NCI-H187 treated with DMSO at 0.1 percent for 48 hours (cell line): ENCODE results near the gene DNAJB7.
A peak's percentile ranks its signal among the peaks of the same experiment; 100 is the strongest.
"Not testable (repeated sequence)": the region's sequence is repeated elsewhere in the genome, so short reads cannot be mapped to it uniquely, and the experiment has no call there.

Source experiments
- DNase-seq: peaks from one replicate; lab custom pipeline; 2025; lab: John Stamatoyannopoulos, UW

DNAJB7 gene

DNA sequence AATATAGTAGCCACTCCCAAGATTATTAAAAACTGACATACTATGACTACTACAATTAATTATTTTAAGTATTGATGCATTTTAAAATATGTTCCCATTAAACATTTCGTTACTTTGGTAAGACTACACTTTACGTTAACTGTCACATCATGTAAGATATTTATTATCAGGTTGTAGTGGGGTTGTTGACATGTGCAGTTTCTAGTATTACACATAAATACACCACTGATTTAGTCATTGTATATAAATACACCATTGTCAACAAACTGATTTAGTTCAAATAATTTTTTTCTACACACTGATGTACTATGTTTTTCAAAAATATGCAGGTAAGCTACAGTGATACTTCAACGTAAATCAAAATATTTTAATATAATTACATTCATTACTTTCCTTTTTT lies 17.0 kb downstream of the DNAJB7 start:
- DNase-seq = no peak

DNA sequence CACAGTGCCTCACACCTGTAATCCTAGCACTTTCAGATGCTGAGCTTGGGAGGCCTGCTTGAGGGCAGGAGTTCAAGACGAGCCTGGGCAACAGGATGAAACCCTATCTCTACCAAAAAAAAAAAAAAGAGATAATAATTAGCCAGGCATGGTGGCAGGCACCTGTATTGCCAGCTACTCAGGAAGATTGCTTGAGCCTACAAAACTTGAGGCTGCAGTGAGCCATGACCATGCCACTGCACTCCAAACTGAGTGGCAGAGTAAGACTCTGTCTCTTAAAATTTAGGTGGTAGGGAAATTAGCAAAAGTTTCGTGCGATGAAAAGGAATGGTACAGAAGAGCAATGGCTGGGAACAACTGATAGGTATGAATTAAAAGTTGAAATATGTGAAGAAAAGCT lies 23.4 kb downstream of the DNAJB7 start:
- DNase-seq = no peak

DNA sequence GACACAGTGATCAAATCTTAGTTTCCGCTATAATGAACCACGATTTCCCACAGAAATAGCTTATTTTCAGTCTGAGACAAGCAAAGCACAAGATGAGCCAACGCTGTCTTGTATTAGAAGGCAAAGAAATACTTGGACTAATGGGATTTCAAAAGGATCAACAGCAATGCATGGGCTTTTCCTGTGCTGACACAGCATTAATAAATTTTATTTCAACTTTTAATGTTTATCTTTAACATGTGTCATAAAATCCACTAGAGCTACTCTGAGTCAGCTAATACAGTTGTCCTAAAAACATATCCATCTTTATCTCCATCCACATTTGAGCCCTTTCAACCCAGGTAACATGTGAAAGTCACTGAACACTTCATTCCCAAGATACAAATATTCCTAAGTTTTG lies 27.3 kb downstream of the DNAJB7 start:
- no peak for DNase-seq

DNA sequence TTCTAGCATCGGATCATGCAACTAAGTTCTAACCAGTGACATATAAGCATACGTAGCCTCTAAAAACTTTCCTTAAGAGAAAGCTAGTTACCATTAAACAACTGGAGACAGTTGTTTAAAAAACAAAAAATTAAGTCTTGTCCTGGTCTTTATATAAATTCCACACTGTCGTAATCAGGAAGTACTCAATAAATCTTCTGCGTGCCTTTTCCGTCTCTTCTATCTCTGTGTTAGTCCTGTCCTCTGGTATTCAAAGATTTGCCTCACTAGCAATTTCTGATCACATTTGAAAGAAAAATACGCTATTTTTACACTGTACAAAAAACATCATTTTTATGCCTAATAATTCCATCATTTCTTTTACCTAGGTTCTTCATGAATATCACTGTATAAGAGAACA lies 32.8 kb downstream of the DNAJB7 start:
- DNase-seq = no peak

DNA sequence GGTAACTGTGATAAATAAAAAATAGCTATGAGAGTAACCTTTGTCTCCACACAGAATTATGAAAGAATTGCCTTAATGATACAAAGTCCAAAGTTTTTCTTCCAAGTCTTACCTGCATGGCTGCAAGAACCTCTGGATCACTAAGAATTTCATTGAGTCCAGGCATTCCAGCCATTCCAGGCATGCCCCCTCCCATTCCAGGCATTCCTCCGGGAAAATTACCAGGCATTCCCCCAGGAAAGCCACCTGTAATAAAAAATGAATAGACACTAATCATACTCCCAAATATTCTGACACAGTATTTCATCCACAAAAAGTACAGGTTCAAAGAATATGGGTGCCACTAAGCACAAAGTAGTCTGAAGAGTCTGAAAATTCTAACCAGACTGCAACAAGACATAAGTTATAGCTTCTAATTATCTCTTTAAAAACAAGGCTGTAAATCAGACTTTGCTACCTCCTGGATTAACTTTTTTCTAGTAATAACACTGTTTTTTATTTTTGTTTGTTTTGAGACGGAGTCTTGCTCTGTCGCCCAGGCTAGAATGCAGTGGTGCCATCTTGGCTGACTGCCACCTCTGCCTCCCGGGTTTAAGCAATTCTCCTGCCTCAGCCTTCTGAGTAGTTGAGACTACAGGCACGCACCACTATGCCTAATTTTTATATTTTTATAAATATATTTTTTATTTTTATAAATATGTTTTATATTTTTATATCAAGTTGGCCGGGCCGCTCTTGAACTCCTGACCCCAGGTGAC lies 34.8 kb downstream of the DNAJB7 start:
- DNase-seq = no peak

DNA sequence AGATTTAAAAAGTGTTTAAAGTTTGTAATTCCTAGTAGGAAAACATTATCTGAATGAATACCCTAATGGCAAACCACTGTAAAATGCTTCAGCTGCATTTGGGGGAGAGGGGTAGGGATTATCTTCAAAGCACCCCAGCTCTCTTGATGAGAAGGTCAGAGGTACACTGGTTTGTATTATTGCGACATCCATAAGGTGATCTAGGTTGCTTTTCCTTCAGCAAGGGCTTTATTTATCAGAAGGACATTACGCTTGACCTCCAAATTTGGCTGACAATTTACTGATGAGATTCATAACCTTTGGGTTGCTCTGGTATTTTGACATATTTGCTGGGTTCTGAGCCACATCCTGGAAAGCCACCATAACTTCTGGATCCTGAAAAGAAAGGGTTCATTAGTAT lies 35.6 kb downstream of the DNAJB7 start:
- not testable (repeated sequence) for DNase-seq

DNA sequence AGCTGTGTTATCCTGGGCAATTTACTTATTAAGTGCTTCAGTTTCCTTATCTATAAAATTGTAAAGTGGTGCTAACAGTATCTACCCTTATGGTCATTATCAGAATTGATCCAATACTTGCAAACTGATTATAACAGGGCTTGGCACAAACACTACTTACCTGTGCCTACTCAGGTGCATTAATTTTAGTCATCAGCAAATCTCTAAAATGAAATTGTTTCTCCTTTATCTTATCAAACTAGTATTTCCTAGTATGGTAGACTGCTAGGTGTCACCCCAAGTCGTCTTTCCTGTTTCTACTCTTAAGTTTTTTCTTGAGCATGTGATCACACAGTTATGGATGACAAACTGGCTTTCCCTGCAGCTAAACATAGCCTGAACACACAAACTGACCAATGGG lies 38.5 kb downstream of the DNAJB7 start:
- DNase-seq = no peak

DNA sequence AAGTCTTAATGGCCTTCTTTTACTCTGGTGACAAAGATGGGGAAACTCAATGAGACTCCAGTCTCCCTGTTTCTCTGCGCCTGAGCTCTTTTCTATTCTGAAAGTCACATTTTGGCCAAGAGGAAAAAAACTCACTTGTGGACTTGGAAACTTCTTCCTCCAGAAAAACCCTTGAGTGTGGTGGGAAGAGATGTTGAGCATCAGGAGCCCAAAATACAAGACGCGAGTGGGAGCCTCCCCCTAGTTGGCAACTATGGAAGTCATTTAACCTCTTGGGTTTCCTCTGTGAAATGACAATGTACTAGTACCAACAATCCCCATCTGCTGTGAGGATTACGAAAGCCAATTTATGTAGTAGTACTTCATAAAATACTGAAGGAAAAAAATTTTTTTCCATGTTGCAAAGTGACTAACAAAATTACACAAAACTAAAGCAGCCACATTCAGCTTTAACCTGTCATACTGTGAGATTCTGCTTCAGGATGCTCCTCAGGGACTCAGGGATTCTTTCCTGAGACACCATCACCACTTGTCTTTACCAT lies 42.2 kb downstream of the DNAJB7 start:
- DNase-seq = no peak

DNA sequence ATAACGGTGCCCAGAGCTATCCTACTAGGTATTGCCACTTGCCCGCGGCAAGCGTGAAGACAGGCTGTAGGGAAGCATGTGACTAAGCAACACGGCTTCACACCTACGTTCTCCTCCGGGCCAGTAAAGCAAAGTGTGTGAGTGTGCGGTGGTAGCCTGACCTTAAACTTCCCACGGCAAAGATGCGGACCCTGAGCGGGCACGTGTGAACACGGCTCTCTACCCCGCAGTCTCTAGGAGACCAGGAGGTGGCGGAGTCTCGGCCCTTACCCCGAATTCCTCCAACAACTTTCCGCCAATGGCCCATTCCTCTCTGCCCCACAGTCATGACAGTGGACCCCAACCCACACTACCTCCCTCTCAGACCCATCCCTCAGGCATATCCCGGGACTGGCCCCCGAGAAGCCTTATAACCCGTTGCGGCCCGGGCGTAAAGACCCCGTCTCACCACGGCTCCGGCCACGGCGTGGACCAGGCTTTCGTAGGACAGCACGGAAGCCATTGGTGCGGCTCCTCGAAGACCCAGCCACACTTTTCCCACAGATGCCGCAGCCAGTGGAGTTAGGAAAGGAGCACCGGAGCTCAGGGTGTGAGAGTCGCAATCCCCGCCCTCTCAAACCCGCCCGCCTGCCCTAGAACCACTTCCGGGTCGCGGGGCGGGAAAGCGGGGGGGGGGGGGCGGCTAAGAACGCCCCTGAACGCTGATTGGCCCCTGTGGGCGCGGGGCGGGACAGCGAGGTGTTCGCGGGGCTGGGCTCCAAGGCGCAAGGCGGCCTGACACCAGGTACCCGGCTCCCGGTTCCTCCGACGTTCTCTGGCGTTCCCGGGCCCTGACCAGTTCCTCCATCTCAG lies 42.9 kb downstream of the DNAJB7 start, which contains the start of gene SLC25A17:
TSS of gene SLC25A17 (minus strand) at position 600 of the 852 bp plus-strand sequence. CDS start at position 502, 98 bp downstream.
- peak; percentile 5 for DNase-seq

DNA sequence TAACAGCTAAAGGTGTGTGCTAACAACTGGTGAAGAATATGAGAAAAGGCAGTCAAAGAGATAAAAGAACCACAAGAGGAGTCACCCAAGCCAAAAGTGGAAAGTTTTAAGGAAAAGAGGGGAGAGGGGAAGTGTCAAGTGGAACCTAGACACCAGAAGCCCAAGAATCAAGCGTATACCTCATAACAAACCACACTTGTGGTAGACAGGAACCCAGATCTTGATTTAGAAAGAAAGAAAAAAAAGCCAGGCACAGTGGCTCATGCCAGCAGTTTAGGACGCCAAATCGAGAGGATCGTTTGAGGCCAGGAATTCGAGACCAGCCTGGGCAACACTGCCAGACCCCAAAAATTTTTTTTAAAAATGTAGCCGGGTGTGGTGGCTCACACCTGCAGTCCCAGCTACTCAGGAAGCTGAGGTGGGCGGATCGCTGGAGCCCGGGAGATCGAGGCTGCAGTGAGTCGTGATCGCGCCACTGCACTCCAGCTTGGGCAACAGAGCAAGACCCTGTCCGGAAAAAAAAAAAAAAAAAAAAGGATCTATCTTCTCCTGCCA lies 43.6 kb downstream of the DNAJB7 start:
- DNase-seq = no peak

DNA sequence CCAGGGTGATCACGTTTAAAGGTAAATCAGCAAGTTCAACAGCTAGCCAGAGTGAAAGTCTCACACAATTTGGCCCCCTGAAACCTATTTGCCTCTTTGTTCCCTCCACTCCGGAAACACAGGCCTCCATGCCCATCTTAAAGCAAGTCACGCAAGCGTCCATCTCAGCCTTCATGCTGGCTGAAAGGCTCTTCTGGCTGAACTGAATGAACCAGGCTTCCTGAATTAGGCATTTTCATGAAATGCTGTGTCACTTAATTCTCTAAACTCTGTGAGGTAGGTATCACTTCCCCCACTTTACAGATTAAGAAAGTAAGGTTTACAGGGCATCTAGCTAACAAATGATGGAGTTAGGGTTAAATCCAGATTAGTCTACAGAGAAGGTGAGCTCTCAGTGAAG lies 44.2 kb downstream of the DNAJB7 start:
- no peak for DNase-seq

DNA sequence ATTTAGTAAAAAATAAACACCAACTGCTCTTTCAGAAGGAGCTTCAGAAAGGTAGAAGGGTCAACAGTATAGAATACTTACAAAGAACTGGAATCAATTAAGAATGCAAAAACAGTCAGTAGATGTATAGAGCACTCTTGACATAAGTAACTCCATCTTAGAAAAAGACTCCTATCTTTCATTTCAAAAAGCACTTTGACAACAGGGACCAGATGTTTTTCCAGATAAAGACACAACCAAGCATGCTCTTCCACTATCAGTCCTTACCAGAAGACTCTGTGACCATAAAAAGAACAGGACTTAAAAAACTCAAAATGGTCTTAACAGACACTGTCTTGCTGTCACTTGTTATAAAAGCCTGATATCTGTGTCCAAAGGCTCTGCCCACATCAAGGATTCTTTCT lies 48.0 kb downstream of the DNAJB7 start:
- DNase-seq = no peak
